Hematopoietic multipotent progenitor cell (in vitro differentiated cells): ENCODE measurements around the gene RHBDF1. TPM values are rescaled to one million over a fixed set of nuclear protein-coding genes. Genes with fewer than 3 reads are reported as not detected.
"Not testable (repeated sequence)": the region's sequence is repeated elsewhere in the genome, so short reads cannot be mapped to it uniquely, and the experiment has no call there.

ENCODE experiments used
- DNase-seq, 3 donors: peaks; one replicate each; pipeline ENCODE4 v3.0.0-alpha.2; 2011 to 2015; ENCODE audit warnings: low read depth in 2 of 3, low spot score in 2 of 3
- total RNA-seq: library from RNA; depleted of rRNA; stranded (reverse); fragments of >200 nt; gene quantifications from one replicate; pipeline ENCODE4 v1.2.3, GENCODE V29; 2012

The RHBDF1 gene
- total RNA-seq, 1 donor, result 11.3 TPM

DNA sequence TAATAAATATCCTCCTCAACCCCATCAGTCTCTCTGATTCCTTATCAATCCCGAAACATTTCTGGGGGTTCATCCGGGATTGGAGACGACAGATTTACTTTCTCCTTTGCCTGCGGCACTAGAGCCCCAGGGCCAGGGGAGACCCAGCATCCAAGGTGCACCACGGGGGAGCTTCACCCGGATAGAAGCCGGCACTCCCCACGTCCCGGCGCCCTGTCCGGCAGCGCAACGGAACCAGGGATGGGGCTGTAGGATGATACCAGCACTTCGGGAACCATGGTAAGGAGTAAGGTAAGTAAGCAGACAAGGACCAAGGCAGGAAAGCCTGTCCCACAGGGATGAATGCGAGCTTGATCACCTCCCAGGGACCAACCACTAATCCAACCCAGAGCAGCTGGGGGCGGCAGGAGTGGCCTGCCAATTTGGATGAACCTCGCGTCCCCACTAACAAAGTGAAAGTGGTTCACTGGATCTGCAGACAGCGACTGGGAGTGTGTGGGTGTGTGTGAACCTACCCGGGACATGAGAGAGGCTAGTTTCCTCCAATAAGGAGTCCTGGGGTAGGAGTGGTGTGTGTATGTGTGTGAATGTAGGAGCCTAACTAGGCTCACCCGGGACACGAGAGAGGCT, 30.9 kb downstream of the RHBDF1 start:
- DNase-seq, result no peak

DNA sequence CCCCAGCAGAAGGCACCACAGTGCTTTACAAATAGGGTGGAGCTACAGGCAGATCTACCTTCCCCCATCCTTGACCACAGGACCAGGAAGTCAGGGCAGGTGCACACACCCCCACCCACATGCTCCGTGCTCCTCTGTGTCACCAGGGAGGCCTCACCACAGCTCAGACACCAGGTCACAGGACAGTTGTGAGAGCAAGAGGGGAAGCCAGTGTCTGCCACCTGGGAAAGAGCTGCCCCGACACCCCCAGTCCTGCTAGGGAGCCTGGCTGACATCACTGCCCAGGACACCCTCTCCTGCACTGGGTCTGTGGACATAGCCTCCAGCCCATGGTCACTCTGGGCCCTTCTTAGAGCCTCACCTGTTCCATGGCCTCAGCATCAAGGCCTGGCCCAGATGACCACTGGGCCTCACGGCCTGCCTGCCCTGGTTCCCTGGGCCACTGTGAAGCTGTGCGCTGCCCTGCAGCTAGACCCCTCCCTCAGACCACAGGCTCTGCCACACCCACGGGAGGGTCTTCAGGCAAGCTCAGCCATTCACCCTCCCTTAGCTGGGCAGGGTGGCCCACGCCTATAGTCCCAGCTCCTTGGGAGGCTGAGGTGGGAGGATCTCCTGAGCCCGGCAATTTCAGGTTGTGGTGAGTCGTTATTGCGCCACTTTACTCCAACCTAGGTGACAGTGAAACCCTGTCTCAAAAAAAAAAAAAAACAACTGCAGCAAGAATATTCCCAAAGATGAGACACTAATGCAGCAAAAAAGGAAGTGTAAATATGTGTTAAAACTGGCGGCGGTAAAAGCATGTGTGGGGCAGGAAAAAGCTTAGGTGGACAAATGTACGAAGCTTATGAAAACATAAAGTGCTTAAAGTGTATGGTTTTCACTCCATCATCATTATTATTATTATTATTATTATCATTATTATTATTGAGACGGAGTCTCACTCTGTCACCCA, 33.2 kb downstream of the RHBDF1 start:
- peak in 2 of 3 donors; percentile 14 to 18 for DNase-seq

DNA sequence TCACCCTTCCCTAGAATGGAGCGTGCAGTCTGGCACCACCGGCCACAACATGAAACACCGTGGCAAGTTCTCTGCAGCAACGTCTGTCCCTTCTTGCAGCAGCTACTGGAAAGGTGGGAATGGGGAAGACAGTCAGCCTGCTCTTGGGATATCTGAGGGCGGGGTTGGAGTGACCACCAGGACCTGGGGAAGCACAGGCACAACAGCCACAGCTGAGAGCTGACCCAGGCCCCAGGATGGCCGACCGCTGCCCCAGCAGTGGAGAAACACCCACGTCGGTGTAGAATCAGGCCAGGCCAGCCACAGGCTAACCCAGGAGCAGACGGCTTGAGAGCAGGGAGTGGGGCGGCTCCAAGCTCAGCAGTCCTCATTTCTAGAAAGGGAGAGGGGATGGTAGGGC, 34.2 kb downstream of the RHBDF1 start:
- DNase-seq, result not testable (repeated sequence)

DNA sequence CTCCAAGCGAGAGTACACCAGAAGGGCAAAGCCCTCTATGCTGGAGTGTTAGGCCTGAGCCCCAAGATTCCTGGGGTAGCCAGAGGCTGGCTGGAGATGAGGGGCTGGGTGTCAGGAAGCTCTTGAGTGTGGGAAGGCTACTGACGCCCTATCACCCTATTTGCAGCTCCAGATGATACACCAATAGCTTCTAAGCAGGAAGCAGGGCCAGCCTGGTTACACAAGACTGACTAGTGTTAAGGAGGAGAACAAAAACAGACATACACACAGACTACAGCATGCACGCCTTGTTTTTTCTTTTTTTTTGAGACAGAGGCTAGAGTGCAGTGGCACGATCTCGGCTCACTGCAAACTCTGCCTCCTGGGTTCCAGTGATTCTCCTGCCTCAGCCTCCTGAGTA, 34.9 kb downstream of the RHBDF1 start:
- DNase-seq, result no peak

DNA sequence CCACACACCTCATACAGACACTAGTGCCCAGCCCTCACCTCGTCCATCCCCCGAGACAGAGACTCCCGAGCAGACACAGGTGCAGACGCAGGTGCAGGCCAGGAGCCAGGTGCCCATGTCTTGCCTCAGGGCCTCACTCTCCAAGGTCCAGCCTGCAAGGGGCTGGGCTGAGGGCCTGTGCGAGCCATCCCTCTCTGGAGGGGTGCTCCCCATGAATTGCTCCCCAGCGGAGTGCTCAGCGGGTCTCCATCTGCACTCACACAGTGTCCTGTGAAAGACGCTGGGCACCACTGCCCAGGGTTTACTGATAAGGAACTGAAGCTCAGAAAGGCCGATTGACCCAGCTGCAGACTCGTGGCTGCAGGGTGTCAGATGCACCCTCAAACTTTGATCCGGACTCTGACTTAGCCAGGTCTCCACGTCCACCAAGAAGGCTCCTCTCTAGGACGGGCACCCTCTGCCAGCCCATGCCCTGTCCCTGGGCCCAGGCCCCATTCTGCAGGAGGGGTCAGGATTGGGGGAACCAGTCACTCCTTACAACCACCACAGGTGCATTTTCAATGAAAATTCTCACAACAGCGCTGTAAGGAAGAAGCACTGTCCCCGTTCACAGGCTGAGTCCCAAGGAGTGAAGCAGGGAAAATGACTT, 36.0 kb downstream of the RHBDF1 start:
- no peak for DNase-seq

DNA sequence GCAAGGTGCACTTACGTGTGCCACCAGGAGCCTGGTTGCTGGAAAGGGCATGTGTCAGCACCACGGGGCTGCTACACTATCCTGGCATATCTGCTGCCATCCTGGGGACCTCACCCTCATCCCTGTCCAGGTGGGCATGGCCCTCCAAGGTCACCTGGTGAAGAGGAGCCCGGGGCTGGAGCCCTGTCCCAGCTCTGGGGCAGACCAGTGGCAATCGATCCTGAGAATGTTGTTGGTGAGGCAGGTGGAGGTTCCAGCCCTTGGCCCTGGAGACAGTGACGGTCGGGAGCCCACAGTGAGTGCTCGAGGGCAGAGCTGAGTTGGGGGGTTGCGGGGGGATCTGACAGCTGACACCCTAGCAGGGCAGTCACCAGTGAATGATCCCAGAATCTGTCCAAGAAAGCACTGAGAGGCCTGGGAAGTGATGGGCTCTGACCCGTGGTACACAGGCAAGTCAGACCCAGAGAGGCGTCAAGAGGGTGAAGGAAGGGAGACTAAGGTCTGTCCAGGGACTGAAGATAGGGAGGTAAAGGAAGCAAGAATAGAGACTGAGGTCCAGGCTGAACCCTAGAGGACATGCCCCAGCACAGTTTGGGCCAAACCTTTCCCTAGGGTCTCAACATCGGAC, 36.6 kb downstream of the RHBDF1 start:
- no peak for DNase-seq

DNA sequence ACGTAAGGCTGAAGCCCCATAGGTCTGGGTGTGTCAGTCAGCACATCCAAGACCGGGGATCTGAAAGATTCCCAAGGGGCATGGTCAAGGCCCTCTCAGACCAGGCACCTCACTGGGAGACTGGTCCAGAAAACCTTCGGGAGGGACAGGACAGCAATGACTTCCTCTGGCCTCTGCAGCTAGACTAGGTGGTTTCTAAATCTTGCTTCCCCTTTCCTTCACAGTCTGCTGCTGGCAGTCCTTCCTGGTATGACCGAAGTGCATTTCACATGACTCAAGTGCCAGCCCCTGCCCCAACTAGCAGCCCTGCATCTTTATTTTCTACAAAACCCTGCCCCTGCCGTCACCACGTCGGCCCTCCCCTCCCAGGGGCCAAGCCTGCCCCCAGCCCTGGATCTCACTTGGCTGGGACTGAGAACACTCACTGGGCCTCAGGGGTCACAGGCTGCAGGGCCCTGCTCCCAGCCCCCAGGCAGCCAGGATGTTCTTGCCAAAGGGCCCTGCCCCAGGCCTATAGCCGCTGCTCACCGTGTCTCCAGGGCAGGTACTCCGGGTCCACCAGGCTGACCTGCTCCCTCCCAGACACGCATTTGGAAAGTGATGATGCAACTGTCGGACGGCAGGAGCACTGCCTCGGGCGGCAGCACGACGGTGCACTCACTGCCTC, 37.3 kb downstream of the RHBDF1 start:
- peak in 2 of 3 donors; percentile 58 to 74 for DNase-seq

DNA sequence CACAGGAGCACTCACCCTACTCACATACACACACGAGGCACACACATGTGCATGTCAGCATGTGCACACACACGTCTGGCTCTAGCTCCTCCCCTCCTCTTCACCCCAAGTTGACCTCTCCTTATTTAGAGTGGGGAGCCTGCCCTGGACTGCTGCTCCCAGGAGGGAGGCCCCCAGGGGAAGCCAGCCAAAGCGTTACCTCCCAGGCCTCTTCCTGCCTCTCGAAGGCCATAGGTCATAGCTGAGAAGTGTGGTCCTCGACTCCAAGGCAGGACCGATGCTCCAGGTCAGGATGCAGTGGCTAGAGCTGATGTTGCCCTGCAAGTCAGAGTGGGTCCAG, 37.8 kb downstream of the RHBDF1 start:
- DNase-seq, result no peak

DNA sequence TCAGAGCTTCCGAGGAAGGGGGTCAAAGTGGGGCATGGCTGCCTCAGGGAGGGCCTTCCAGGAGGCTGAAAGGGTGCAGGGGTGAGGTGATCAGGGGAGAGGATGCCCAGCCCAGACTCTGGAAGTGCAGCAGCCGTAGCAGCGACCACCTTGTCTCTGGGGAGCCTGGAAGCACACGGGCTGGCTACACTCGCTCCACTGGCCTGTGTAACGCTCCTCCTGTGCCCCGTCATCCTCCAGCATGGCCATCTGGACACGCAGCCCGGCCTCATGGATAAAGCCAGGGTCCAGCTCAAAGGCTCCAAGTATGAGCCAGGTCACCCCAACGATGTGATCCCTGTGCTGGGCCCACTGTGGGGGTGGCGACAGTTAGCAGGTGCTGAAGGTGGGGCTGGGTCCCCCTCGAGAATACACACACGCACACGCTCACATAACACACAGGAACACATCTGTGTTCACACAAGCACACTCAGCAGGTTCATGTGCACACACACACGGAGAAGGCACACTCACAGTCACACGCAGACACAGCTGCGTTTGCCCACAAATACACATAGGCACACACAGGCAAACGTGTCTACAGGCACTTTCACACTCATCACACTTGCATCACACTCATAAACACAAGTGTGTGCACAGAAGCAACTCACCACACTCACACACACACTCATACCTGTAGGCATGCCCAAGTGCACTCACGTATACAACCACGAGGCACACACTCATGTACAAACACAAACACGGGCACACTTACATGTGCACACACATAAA, 38.4 kb downstream of the RHBDF1 start:
- no peak for DNase-seq

DNA sequence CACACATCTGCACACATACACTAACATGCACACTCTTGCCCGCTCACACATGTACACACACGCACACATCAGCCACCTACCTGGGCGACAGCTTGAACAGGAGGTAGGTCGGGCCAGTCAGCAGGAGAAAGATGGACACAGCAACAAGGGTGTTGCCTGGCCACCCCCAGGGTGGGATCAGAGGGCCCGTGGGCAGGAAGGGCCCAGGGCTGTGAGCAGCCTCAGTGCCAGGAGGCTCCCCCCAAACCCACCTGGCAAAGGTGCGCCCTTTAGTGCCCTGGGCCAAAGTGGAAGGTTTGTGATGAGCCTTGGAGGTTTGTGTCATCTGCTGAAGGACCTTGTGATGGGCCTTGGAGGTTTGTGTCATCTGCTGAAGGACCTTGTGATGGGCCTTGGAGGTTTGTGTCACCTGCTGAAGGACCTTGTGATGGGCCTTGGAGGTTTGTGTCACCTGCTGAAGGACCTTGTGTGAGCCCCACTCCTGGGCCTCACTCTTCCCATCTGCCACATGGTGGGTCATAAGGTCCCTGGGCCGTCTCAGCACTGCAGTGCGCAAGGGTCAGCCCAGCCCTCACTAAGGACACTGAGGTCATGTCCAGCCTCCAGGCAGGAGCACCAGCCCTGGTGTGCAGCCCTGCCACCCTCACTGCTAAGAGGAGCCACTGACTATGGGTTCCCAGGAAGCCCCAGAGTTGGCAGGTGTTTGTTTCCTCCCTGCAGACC, 39.1 kb downstream of the RHBDF1 start:
- not testable (repeated sequence) for DNase-seq

DNA sequence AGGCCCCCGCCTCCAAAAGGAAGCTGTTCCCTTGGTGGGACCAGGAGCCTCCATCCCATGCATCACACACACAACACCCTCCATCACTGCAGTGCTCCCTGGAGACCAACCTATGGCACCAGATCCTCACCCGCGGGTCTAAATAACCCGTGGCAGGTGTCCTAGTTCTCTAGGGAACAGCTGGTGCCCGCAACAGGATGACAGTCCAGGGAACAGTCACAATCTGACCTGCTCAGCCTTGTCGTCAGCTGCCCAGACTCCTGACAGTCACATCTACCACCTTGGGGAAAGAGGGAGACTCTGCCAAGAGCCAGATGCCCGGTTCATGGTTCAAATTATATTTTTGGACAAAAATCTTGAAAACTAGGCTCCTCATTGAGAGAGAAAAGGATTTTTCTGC, 41.8 kb downstream of the RHBDF1 start:
- DNase-seq, result not testable (repeated sequence)

DNA sequence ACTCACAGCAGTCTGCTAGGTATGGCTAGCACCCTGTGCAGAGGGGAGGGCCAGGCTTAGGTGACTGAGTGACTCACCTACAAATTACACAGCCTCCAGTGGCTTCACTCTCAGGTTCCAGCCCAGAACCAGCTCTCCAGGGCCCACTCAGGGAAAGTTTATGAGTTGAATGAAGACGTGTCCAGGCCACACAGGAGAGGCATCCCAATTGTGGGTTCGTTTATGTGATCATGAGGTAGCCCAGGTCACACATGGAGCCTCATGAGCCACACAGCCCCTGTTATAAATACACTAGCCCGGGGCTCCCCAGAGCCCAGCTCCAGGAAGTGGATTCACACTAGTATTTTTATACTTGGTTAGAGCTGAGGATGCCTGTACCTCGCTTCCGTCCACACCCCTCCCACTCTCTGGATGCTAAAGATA, 46.5 kb downstream of the RHBDF1 start:
- not testable (repeated sequence) for DNase-seq

DNA sequence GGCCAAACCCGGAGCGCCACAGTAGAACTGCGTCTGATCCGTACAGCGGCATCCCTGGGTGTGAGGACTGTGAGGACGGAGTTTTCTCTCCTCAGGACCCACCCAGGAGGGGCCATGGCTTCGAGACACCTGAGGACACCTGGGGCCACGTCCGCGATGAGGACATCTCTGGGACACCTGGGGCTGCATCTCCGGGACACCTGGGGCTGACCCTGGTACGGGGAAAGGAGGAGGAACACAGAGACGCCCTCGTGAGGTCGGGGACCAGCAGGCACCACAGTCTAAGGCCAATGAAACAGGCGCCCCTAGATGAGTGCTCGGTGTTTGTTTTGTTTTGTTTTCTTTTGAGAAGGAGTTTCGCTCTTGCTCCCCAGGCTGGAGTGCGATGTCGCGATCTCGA, 48.3 kb downstream of the RHBDF1 start:
- not testable (repeated sequence) for DNase-seq

DNA sequence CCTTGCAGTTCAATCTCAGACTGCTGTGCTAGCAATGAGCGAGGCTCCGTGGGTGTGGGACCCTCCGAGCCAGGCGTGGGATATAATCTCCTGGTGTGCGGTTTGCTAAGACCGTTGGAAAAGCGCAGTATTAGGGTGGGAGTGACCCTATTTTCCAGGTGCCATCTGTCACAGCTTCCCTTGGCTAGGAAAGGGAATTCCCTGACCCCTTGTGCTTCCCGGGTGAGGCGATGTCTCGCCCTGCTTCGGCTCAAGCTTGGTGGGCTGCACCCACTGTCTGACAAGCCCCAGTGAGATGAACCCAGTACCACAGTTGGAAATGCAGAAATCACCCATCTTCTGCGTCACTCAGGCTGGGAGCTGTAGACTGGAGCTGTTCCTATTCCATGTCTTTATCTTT, 51.5 kb downstream of the RHBDF1 start:
- DNase-seq, result not testable (repeated sequence)

DNA sequence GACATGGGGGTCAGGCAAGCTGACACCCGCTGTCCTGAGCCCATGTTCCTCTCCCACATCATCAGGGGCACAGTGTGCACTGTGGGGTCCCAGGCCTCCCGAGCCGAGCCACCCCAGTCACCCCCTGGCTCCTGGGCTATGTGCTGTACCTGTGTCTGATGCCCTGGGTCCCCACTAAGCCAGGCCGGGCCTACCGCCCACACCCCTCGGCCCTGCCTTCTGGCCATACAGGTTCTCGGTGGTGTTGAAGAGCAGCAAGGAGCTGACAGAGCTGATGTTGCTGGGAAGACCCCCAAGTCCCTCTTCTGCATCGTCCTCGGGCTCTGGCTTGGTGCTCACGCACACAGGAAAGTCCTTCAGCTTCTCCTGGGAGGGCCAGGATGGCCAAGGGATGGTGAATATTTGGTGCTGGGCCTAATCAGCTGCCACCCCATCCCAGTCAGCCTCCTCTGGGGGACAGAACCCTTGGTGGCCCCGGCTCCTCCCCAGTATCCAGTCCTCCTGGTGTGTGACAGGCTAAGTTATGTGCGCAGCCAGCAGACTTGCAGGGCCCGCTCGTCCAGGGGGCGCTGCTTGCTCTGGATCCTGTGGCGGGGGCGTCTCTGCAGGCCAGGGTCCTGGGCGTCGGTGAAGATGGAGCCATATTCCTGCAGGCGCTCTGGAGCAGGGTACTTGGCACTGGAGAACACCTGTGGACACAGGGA, 55.2 kb downstream of the RHBDF1 start:
- DNase-seq, result not testable (repeated sequence)

DNA sequence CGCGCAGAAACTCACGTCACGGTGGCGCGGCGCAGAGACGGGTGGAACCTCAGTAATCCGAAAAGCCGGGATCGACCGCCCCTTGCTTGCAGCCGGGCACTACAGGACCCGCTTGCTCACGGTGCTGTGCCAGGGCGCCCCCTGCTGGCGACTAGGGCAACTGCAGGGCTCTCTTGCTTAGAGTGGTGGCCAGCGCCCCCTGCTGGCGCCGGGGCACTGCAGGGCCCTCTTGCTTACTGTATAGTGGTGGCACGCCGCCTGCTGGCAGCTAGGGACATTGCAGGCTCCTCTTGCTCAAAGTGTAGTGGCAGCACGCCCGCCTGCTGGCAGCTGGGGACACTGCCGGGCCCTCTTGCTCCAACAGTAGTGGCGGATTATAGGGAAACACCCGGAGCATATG, 61.7 kb downstream of the RHBDF1 start:
- DNase-seq, result not testable (repeated sequence)

DNA sequence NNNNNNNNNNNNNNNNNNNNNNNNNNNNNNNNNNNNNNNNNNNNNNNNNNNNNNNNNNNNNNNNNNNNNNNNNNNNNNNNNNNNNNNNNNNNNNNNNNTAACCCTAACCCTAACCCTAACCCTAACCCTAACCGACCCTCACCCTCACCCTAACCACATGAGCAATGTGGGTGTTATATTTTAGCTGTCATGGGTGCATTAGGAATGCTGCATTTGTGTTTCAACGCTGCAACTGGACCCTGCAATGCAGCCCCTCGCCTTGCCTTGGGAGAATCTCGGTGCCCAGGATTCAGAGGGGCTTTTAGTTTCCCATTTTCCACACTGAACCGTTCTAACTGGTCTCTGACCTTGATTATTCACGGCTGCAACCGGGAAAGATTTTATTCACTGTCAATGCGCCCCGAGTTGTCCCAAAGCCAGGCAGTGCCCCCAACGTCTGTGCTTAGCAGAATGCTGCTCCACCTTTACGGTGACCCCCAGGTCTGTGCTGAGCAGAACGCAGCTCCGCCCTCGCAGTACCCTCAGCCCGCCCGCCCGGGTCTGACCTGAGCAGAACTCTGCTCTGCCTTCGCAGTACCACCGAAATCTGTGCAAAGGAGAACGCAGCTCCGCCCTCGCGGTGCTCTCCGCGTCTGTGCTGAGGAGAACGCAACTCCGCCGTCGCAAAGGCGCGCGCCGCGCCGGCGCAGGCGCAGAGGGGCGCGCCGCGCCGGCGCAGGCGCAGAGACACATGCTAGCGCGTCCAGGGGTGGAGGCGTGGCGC, 62.3 kb downstream of the RHBDF1 start:
- no peak for DNase-seq
